LHCN-M2 (cell line): ENCODE measurements around the gene PRR5L. TPM values are rescaled to one million over a fixed set of nuclear protein-coding genes. Genes with fewer than 3 reads are reported as not detected.
A peak's percentile ranks its signal among the peaks of the same experiment; 100 is the strongest.

Experiments used
- DNase-seq: peaks from one replicate; pipeline ENCODE4 v3.0.0-alpha.2; 2012; ENCODE audit warnings: low read depth
- total RNA-seq: library from RNA; depleted of rRNA; stranded (reverse); fragments of >200 nt; gene quantifications from 2 replicates; pipeline ENCODE4 v1.2.3, GENCODE V29; 2014

The PRR5L gene
- total RNA-seq, 1 experiment from 2014 or later, result 19.3 TPM

GRCh38 chr11:36400766-36401455, 104.8 kb downstream of the PRR5L start:
- no peak for DNase-seq

GRCh38 chr11:36402568-36403170, 106.6 kb downstream of the PRR5L start:
- no peak for DNase-seq

- DNase-seq, result no peak
These were observed 107.6 kb downstream of the PRR5L start for GRCh38 chr11:36403661-36404060.

GRCh38 chr11:36404831-36405230, 108.7 kb downstream of the PRR5L start:
- DNase-seq, result no peak

GRCh38 chr11:36405585-36406367, 109.7 kb downstream of the PRR5L start:
- no peak for DNase-seq

- DNase-seq, result no peak
These were observed 111.3 kb downstream of the PRR5L start for GRCh38 chr11:36407356-36407755.

- no peak for DNase-seq
These were observed 112.5 kb downstream of the PRR5L start for GRCh38 chr11:36408498-36409136.

GRCh38 chr11:36409152-36409816, 113.2 kb downstream of the PRR5L start:
- no peak for DNase-seq

- DNase-seq, result no peak
These were observed 115.1 kb downstream of the PRR5L start for GRCh38 chr11:36411202-36411640.

GRCh38 chr11:36412781-36413383, 116.8 kb downstream of the PRR5L start:
- no peak for DNase-seq

GRCh38 chr11:36417154-36417553, 121.1 kb downstream of the PRR5L start:
- DNase-seq, result no peak

- DNase-seq, result no peak
These were observed 123.8 kb downstream of the PRR5L start for GRCh38 chr11:36419791-36420424.

- DNase-seq, result no peak
These were observed 125.6 kb downstream of the PRR5L start for GRCh38 chr11:36421546-36422155.

- DNase-seq, result peak; percentile 32
These were observed 129.5 kb downstream of the PRR5L start for GRCh38 chr11:36425561-36426081.

GRCh38 chr11:36426226-36426848, 130.2 kb downstream of the PRR5L start:
- DNase-seq, result no peak

- no peak for DNase-seq
These were observed 131.0 kb downstream of the PRR5L start for GRCh38 chr11:36427079-36427478.

- DNase-seq, result no peak
These were observed 131.8 kb downstream of the PRR5L start for GRCh38 chr11:36427876-36428275.

- peak; percentile 92 for DNase-seq
These were observed 135.5 kb downstream of the PRR5L start for GRCh38 chr11:36431429-36432092.

GRCh38 chr11:36432093-36432469, 136.0 kb downstream of the PRR5L start:
- DNase-seq, result no peak
